ENCODE data around the gene ZNF608.

DNA sequence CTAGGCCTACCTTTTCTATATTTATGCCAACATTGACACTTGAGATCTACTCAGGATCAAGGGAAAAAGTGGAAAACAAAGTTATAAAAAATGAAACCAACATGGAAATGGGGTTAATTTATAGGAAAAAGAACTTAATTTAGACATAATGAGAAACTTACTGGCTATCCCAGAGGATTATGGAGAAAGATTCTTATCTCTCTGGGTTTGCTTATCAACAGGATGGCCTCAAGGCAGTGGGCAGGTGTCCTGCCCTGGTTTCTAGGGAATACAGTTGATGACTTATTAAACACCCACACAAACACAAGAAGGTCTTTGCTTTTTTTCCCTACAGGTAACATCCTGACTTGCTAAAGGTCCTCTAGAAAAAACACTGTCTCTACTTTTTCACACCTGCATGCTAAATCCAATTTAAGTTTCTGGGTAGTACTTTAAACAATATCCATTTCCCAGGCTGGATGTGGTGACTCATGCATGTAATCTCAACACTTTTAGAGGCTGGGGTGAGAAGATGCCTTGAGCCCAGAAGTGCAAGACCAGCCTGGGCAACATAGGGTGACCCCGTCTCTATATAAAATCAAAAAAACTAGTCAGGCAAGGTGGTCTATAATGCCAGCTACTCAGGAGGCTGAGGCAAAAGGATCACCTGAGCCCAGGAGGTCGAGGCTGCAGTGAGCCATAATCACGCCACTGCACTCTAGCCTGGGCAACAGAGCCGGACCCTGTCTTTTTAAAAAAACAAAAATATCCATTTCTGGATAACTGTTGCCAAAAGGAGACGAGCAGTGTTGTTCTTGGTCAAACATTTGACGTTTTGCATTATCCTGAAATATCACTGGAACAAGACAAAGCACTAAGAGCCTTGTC lies 6.6 kb upstream of the ZNF608 start:
- TF ChIP-seq CTCF (conservative IDR thresholded peaks at IDR 0.05; ENCODE audit: low read depth, low read length) (no peak), EZH2 (IDR thresholded peaks at IDR 0.05; ENCODE audit: low read length, unreplicated experiment) (no peak)

Data from PC-3 (cell line).